Left hindlimb (tissue), 1 donor: Measurements from ENCODE around the gene TRABD2B.
"Not testable (repeated sequence)": the region's sequence is repeated elsewhere in the genome, so short reads cannot be mapped to it uniquely, and the experiment has no call there.

ENCODE experiments used
- DNase-seq: peaks from one replicate; pipeline ENCODE4 v3.0.0-alpha.2; 2018

TRABD2B gene

GRCh38 chr1:47963568-47964358 lies 33.4 kb downstream of the TRABD2B start:
- DNase-seq: no peak

GRCh38 chr1:47962750-47963492 lies 34.3 kb downstream of the TRABD2B start:
- DNase-seq: no peak

- DNase-seq: not testable (repeated sequence)
Measured at GRCh38 chr1:47961835-47962234, 35.4 kb downstream of the TRABD2B start.

- not testable (repeated sequence) for DNase-seq
Measured at GRCh38 chr1:47956491-47956890, 40.7 kb downstream of the TRABD2B start.

- no peak for DNase-seq
Measured at GRCh38 chr1:47953661-47954060, 43.5 kb downstream of the TRABD2B start.

GRCh38 chr1:47951545-47952235 lies 45.5 kb downstream of the TRABD2B start:
- DNase-seq: no peak

- DNase-seq: no peak
Measured at GRCh38 chr1:47951026-47951425, 46.2 kb downstream of the TRABD2B start.

GRCh38 chr1:47950471-47950870 lies 46.7 kb downstream of the TRABD2B start:
- DNase-seq: no peak

GRCh38 chr1:47948126-47948525 lies 49.1 kb downstream of the TRABD2B start:
- DNase-seq: no peak

GRCh38 chr1:47947531-47947930 lies 49.7 kb downstream of the TRABD2B start:
- no peak for DNase-seq

GRCh38 chr1:47944561-47944960 lies 52.6 kb downstream of the TRABD2B start:
- no peak for DNase-seq

- DNase-seq: no peak
Measured at GRCh38 chr1:47942240-47942629, 55.0 kb downstream of the TRABD2B start.

GRCh38 chr1:47941609-47942239 lies 55.5 kb downstream of the TRABD2B start:
- no peak for DNase-seq

- DNase-seq: peak; percentile 48
Measured at GRCh38 chr1:47940779-47941178, 56.4 kb downstream of the TRABD2B start.

GRCh38 chr1:47940326-47940725 lies 56.9 kb downstream of the TRABD2B start:
- no peak for DNase-seq

GRCh38 chr1:47938520-47938919 lies 58.7 kb downstream of the TRABD2B start:
- peak; percentile 49 for DNase-seq

GRCh38 chr1:47937586-47938254 lies 59.5 kb downstream of the TRABD2B start:
- peak; percentile 51 for DNase-seq

GRCh38 chr1:47936916-47937551 lies 60.2 kb downstream of the TRABD2B start:
- no peak for DNase-seq

GRCh38 chr1:47935856-47936255 lies 61.3 kb downstream of the TRABD2B start:
- no peak for DNase-seq

- no peak for DNase-seq
Measured at GRCh38 chr1:47935163-47935562, 62.0 kb downstream of the TRABD2B start.

GRCh38 chr1:47934243-47934805 lies 62.9 kb downstream of the TRABD2B start:
- peak; percentile 70 for DNase-seq

- DNase-seq: no peak
Measured at GRCh38 chr1:47932743-47933142, 64.4 kb downstream of the TRABD2B start.
